Thymus (tissue), 11 donors: ENCODE results near the gene SF3B5. TPM values are rescaled to one million over a fixed set of nuclear protein-coding genes. Genes with fewer than 3 reads are reported as not detected.
"Not testable (repeated sequence)": the region's sequence is repeated elsewhere in the genome, so short reads cannot be mapped to it uniquely, and the experiment has no call there.

Experiments used
- DNase-seq, 9 donors: peaks; one replicate each; pipeline ENCODE4 v3.0.0-alpha.2; 2013; ENCODE audit warnings: low spot score in 9 of 9, low read depth in 6 of 9, missing footprints in 1 of 9
- H3K27ac ChIP-seq, 2 donors: one replicate each; pipeline ENCODE4 v1.5.1; 2013; ENCODE audit warnings: control low read depth in 1 of 2, low read depth in 1 of 2, low read length in 1 of 2, mild to moderate bottlenecking in 1 of 2, moderate library complexity in 1 of 2
- H3K27me3 ChIP-seq, 2 donors: one replicate each; pipeline ENCODE4 v1.5.1; 2013; ENCODE audit warnings: low read length in 1 of 2; ENCODE audit not compliant: control insufficient read depth in 2 of 2, insufficient read depth in 1 of 2
- H3K36me3 ChIP-seq, 2 donors: one replicate each; pipeline ENCODE4 v1.5.1; 2013; ENCODE audit warnings: low read length in 1 of 2, mild to moderate bottlenecking in 1 of 2, moderate library complexity in 1 of 2; ENCODE audit not compliant: control insufficient read depth in 2 of 2, insufficient read depth in 2 of 2
- H3K4me1 ChIP-seq, 2 donors: one replicate each; pipeline ENCODE4 v1.5.1; 2013; ENCODE audit warnings: low read length in 2 of 2; ENCODE audit not compliant: control insufficient read depth in 2 of 2, insufficient read depth in 2 of 2
- H3K4me3 ChIP-seq, 2 donors: one replicate each; pipeline ENCODE4 v1.5.1; 2013; ENCODE audit warnings: low read length in 2 of 2, control low read depth in 1 of 2, mild to moderate bottlenecking in 1 of 2
- H3K9me3 ChIP-seq, 2 donors: one replicate each; pipeline ENCODE4 v1.5.1; 2013; ENCODE audit warnings: low read length in 1 of 2, mild to moderate bottlenecking in 1 of 2; ENCODE audit not compliant: control insufficient read depth in 2 of 2, insufficient read depth in 1 of 2
- WGBS: extraction: QIAGEN DNeasy Blood & Tissue Kit; methylation state at CpG from one replicate; pipeline ENCODE4 v1.1.7; 2013; 5-methylcytosine and 5-hydroxymethylcytosine counted together
- polyA plus RNA-seq: library from polyadenylated mRNA; stranded (reverse); fragments of 200-250 nt; gene quantifications from one replicate; pipeline ENCODE4 v1.2.3, GENCODE V29; 2013
- total RNA-seq: library from RNA; stranded (reverse); fragments of 120-200 nt; gene quantifications from one replicate; pipeline ENCODE4 v1.2.4, GENCODE V29; 2013
- donor health status: healthy.

Gene SF3B5
- total and polyA plus RNA-seq, 2 donors: 176 to 192 TPM

GRCh38 chr6:144094731-144095133 lies 641 bp downstream of the SF3B5 start:
- Histone ChIP-seq H3K4me1 (peaks cover 11 to 21% of the 10 kb centered on the region in 2 donors), H3K36me3 (no peaks in the 10 kb centered on the region), H3K27ac (peak overlapping the region in 1 of 2 donors; percentile 91), H3K27me3 (no peaks in the 10 kb centered on the region), H3K4me3 (peak overlapping the region; percentile 78 to 96), H3K9me3 (peaks cover 0 to 3% of the 10 kb centered on the region in 2 donors)
- WGBS: 2% methylated on average over 19 of the region's 19 CpGs
- peak in 1 of 9 donors; percentile 19 for DNase-seq

GRCh38 chr6:144093658-144094057 lies 1.7 kb downstream of the SF3B5 start:
- Histone ChIP-seq H3K27me3 (no peaks in the 10 kb centered on the region), H3K36me3 (no peaks in the 10 kb centered on the region), H3K27ac (no peak overlapping the region), H3K4me1 (peaks cover 11 to 21% of the 10 kb centered on the region in 2 donors), H3K4me3 (no peak overlapping the region), H3K9me3 (peaks cover 0 to 3% of the 10 kb centered on the region in 2 donors)
- WGBS: 94% methylated on average over 7 of the region's 7 CpGs
- no peak for DNase-seq

GRCh38 chr6:144093236-144093635 lies 2.1 kb downstream of the SF3B5 start:
- H3K4me1 ChIP-seq: peaks cover 11 to 21% of the 10 kb centered on the region in 2 donors
- H3K27ac ChIP-seq: no peak overlapping the region
- H3K36me3 ChIP-seq: no peaks in the 10 kb centered on the region
- no peak for DNase-seq
- WGBS: 98% methylated on average over 2 of the region's 2 CpGs
- H3K4me3 ChIP-seq: no peak overlapping the region
- H3K27me3 ChIP-seq: no peaks in the 10 kb centered on the region
- peaks cover 0 to 3% of the 10 kb centered on the region in 2 donors for H3K9me3 ChIP-seq

- peaks cover 0 to 3% of the 10 kb centered on the region in 2 donors for H3K9me3 ChIP-seq
- 94% methylated on average over 4 of the region's 4 CpGs for WGBS
Measured at GRCh38 chr6:144090384-144090783, 5.0 kb downstream of the SF3B5 start.

GRCh38 chr6:144087789-144088426 lies 7.5 kb downstream of the SF3B5 start:
- no peaks in the 10 kb centered on the region for H3K4me1 ChIP-seq
- H3K4me3 ChIP-seq: no peak overlapping the region
- no peak for DNase-seq
- H3K27me3 ChIP-seq: no peaks in the 10 kb centered on the region
- H3K9me3 ChIP-seq: no peaks in the 10 kb centered on the region
- H3K27ac ChIP-seq: no peak overlapping the region
- H3K36me3 ChIP-seq: no peaks in the 10 kb centered on the region
- 96% methylated on average over 13 of the region's 13 CpGs for whole genome bisulfite sequencing

More at GRCh38 chr6:144090384-144090783, 5.0 kb downstream of the SF3B5 start:
- Histone ChIP-seq H3K4me3 (no peak overlapping the region), H3K36me3 (no peaks in the 10 kb centered on the region), H3K27ac (no peak overlapping the region), H3K27me3 (no peaks in the 10 kb centered on the region), H3K4me1 (peaks cover 11 to 16% of the 10 kb centered on the region in 2 donors)
- no peak for DNase-seq

GRCh38 chr6:144086959-144087358 lies 8.4 kb downstream of the SF3B5 start:
- no peaks in the 10 kb centered on the region for H3K4me1 ChIP-seq
- no peak overlapping the region for H3K27ac ChIP-seq
- no peaks in the 10 kb centered on the region for H3K9me3 ChIP-seq
- no peak overlapping the region for H3K4me3 ChIP-seq
- 98% methylated on average over 3 of the region's 3 CpGs for WGBS
- H3K27me3 ChIP-seq: no peaks in the 10 kb centered on the region
- DNase-seq: no peak
- no peaks in the 10 kb centered on the region for H3K36me3 ChIP-seq

- Histone ChIP-seq H3K27ac (no peak overlapping the region), H3K4me3 (no peak overlapping the region), H3K27me3 (no peaks in the 10 kb centered on the region), H3K9me3 (no peaks in the 10 kb centered on the region), H3K36me3 (no peaks in the 10 kb centered on the region), H3K4me1 (no peaks in the 10 kb centered on the region)
- 98% methylated on average over 1 of the region's 1 CpG for WGBS
- DNase-seq: no peak
Measured at GRCh38 chr6:144083172-144083571, 12.2 kb downstream of the SF3B5 start.

GRCh38 chr6:144082412-144082811 lies 13.0 kb downstream of the SF3B5 start:
- not testable (repeated sequence) for H3K36me3 ChIP-seq, H3K4me3 ChIP-seq, DNase-seq, H3K27ac ChIP-seq, H3K27me3 ChIP-seq, H3K4me1 ChIP-seq, H3K9me3 ChIP-seq
- WGBS: 37% methylated on average over 3 of the region's 3 CpGs

- Histone ChIP-seq H3K9me3 (no peaks in the 10 kb centered on the region), H3K4me3 (no peak overlapping the region), H3K36me3 (no peaks in the 10 kb centered on the region), H3K27me3 (no peaks in the 10 kb centered on the region), H3K27ac (no peak overlapping the region), H3K4me1 (no peaks in the 10 kb centered on the region)
- no peak for DNase-seq
- WGBS: 60% methylated on average over 2 of the region's 2 CpGs
Measured at GRCh38 chr6:144077871-144078270, 17.5 kb downstream of the SF3B5 start.
